ENCODE measurements around the gene CHTF18.
"Not testable (repeated sequence)": the region's sequence is repeated elsewhere in the genome, so short reads cannot be mapped to it uniquely, and the experiment has no call there.

The CHTF18 gene

DNA sequence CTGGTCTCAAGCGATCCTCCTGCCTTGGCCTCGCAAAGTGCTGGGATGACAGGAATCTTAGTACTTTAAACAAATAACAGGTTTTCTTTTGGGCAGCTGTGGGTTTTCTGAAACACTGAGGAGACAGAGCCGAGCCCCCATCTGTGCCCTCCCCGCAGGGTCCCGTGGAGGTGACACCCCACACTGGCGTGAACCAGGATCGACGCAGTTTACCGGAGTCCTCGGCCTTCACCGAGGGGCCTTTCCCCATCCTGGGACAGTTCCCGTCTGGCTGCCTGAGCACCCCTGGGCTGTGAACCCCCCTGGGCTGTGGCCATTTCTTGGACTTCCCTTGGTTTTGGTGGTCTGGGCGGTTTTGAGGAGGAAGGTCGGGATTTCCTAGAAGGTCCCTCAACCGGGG, 27.4 kb downstream of the CHTF18 start:
- TF ChIP-seq JUND (IDR thresholded peaks at IDR 0.05; ENCODE audit: low read depth), result no peak
- in situ Hi-C loops (cut with HindIII; ENCODE audit: low pct_unique_long_range_greater_than_20kb, low sequenced_read_pairs), result no loop called here
- DNase-seq (ENCODE audit: low read depth in 1 of 2, low spot score in 1 of 2), result no peak

DNA sequence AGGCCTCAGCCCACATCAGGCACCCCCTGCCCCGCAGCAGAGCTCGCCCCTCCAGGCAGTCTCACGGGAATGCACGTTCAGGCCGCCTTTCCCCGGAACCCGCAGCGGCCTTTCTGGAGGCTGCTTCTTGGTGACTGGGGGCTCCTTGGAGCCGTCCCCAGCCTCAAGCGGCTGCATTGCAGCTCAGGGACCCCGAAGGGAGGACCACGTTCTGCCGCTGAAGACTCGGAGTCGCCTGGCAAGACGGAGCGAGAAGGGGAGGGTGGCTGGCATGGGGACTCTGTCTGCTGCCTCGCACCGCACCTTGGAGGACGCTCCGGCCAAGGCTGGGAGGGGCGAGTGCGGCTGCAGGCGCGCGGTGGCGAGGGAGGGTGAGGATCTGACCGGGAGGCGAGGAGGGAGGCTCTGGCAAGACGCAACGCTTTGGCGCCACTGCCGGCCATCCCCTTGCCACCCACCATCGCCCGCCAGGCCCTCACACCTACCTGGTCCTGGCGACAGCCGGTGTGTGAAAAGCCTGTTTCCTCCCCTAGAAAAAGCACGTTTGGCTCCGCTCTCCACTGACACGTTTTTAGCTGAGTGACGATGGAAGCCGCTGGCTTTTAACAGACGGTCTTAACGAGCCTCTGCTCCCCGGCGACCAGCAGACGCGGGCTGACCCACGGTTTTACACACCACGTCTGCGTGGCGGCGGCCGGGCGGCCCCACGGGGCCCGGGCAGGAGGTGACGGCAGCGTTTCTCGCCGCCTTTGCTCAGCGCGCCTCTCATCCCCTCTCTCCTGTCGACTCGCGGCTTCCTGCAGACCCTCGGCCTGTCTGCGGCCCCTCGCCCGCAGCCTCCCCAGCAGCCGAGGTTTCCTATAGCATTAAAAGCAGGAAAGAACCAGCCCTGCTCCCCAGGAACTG, 28.8 kb downstream of the CHTF18 start:
- no peak for DNase-seq (ENCODE audit: low read depth in 1 of 2, low spot score in 1 of 2)
- in situ Hi-C loops (cut with HindIII; ENCODE audit: low pct_unique_long_range_greater_than_20kb, low sequenced_read_pairs), result no loop called here
- no peak for TF ChIP-seq JUND (IDR thresholded peaks at IDR 0.05; ENCODE audit: low read depth)

DNA sequence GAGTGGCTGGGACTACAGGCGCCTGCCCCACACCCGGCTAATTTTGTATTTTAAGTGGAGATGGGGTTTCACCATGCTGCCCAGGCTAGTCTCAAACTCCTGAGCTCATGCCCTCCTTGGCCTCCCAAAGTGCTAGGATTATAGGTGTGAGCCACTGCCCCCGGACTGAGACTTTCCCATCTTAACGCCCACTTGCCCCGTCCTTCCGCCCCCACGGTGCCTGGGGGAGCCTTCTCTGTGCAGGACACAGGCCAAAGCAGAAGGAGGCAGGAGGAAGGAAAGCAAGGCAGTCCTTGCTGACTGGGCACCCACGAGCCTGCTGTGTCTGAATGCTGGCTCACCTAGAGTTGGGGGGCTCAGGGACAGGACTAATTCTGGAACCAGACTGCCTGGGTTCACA, 29.7 kb downstream of the CHTF18 start:
- in situ Hi-C loops (cut with HindIII; ENCODE audit: low pct_unique_long_range_greater_than_20kb, low sequenced_read_pairs), result no loop called here
- TF ChIP-seq JUND (IDR thresholded peaks at IDR 0.05; ENCODE audit: low read depth), result no peak

DNA sequence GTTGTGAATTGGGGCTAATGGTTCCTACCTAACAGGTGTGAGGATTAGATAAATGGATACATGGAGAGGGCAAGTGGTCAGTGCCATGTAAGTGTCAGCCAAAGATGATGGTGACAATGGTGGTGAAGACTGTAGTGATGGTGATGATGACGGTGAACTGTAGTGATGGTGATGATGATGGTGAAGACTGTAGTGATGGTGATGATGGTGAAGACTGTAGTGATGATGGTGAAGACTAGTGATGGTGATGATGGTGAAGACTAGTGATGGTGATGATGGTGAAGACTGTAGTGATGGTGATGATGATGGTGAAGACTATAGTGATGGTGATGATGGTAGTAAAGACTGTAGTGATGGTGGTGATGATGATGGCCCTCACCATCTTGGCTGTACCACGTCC, 30.2 kb downstream of the CHTF18 start:
- in situ Hi-C loops (cut with HindIII; ENCODE audit: low pct_unique_long_range_greater_than_20kb, low sequenced_read_pairs), result no loop called here
- TF ChIP-seq JUND (IDR thresholded peaks at IDR 0.05; ENCODE audit: low read depth), result no peak
- no peak for DNase-seq (ENCODE audit: low read depth in 1 of 2, low spot score in 1 of 2)

More for the DNA sequence above, 29.7 kb downstream of the CHTF18 start:
- no peak for DNase-seq (ENCODE audit: low read depth in 1 of 2, low spot score in 1 of 2)

DNA sequence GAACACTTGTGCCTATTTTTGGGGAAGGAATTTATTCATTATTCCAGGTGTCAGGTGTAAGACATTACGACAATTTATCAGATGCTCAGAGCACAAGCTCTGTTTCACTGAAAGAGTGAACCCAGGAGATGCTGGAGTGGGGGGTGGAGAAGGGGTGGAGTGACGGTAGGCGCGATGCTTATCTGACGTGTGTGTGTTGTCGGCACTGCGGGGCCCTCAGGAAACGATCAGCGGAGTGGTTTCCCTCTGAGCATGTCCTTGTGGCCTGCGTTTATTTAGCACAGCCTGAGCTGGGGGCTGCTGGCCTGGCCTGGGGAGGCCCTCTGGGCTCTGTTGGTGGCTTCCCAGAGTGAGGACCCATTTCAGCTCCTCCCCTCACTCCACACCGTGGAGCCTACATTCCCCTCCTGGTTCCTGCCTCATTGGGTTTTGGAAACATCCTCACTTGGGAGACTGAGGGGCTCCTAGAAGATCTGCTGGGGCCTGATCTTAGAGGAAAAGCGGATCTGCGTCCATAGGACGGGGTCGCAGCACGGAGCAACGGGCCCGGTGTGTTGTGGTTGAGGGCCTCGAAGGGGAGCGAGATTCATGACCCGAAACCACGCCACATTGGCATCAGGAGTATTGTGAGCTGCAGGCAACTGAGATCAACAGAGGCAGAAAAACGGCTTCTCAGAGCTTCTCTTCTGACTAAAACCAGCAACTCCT, 31.1 kb downstream of the CHTF18 start:
- TF ChIP-seq JUND (IDR thresholded peaks at IDR 0.05; ENCODE audit: low read depth), result no peak
- no peak for DNase-seq (ENCODE audit: low read depth in 1 of 2, low spot score in 1 of 2)
- in situ Hi-C loops (cut with HindIII; ENCODE audit: low pct_unique_long_range_greater_than_20kb, low sequenced_read_pairs), result no loop called here

DNA sequence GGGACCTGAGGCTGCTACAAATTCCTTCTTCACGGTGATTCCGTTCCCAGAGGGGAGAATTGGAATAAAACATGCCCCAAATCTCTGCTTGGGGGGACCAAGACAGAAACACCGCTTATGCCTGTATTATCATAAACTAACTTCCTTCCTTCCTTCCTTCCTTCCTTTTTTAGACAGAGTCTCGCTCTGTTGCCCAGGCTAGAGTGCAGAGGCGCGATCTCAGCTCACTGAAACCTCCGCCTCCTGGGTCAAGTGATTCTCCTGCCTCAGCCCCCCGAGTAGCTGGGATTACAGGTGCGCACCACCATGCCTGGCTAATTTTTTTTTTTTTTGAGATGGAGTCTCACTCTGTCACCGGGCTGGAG, 31.6 kb downstream of the CHTF18 start:
- DNase-seq (ENCODE audit: low read depth in 1 of 2, low spot score in 1 of 2); in situ Hi-C loops (cut with HindIII; ENCODE audit: low pct_unique_long_range_greater_than_20kb, low sequenced_read_pairs): not testable (repeated sequence)

DNA sequence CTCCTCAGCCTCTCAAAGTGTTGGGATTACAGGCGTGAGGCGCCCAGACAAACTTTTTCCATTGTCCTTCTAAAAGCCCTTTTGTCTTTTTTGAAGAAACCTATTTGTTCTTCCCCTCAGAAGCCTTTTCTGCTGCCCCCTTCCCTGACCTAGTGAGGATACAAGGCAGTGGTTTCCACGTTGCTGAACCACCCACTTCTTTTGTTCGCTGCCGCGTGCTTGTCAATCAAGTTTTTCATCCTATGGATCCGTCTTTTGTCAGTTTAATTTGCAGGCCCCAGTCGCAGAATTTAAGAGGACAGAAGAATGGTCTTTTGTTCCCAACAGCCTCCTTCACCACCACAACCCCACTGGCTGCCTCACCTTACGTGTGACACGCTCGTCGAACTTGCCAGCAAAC, 32.3 kb downstream of the CHTF18 start:
- no peak for TF ChIP-seq JUND (IDR thresholded peaks at IDR 0.05; ENCODE audit: low read depth)
- in situ Hi-C loops (cut with HindIII; ENCODE audit: low pct_unique_long_range_greater_than_20kb, low sequenced_read_pairs), result no loop called here
- no peak for DNase-seq (ENCODE audit: low read depth in 1 of 2, low spot score in 1 of 2)

DNA sequence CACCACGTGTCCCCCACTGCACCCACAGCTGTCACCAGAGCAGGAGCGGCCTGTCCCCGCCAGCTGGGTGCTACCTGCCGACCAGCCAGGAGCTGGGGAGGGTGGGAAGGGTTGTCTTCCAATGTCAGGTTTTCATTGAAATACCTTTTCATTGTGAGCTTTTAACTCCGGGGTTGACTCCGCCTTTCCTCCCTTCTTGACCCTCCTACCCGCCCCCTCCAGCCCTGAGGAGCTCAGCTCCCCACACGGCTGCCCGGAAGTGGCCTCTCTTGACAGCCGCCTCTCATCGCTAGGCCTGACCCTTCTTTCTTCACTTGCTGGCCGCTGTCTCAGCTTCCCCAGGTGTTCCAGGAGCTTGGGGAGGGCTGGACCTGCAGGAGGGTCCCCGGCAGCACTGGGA, 33.3 kb downstream of the CHTF18 start:
- no peak for DNase-seq (ENCODE audit: low read depth in 1 of 2, low spot score in 1 of 2)
- in situ Hi-C loops (cut with HindIII; ENCODE audit: low pct_unique_long_range_greater_than_20kb, low sequenced_read_pairs), result no loop called here
- TF ChIP-seq JUND (IDR thresholded peaks at IDR 0.05; ENCODE audit: low read depth), result no peak

DNA sequence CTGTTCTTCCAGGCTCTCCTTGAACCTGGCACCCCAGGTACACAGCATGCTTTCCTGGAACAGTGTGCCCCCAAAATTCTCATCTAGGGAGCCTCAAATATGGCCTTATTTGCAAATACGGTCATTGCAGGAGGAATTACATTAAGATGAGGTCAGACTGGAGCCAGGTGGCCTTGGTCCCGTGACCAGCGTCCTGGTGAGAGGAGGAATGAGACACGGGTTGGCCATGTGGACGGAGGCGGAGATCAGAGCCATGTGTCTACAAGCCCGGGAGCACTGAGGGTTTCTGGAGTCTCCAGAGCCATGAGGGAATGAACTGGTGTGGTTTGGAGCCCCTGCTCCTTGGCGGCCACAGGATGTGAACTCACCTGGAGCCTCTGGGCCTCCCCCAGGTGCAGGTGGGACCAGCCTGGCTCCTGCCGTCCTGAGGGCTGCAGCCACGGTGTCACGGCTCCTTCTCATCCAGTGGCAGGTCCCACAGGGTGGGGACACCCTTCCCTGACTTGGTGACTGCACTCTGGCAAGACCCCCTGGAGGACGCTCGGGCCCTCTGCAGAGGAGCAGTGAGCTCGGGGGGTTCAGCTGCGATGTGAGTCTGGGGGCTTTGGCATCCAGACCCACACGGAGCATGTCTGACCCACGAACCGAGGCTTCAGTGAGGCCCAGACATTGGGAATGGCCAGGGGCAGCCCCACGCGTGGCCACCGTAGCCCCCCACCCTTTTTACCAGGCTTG, 33.9 kb downstream of the CHTF18 start:
- no peak for TF ChIP-seq JUND (IDR thresholded peaks at IDR 0.05; ENCODE audit: low read depth)
- in situ Hi-C loops (cut with HindIII; ENCODE audit: low pct_unique_long_range_greater_than_20kb, low sequenced_read_pairs), result no loop called here
- DNase-seq (ENCODE audit: low read depth in 1 of 2, low spot score in 1 of 2), result peak in 1 of 2 experiments; percentile 55

DNA sequence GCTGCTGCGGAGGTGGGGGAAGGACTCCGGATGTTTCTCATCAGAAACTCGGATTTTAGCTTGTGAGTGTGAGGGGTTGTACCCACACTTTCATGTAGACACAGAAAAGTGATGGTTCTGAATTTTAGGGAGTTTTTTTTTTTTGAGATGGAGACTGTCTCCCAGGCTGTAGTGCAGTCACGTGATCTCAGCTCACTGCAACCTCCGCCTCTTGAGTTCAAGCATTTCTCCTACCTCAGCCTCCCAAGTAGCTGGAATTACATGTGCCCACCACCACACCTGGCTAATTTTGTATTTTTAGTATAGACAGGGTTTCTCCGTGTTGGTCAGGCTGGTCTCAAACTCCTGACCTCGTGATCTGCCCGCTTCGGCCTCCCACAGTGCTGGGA, 34.5 kb downstream of the CHTF18 start:
- DNase-seq (ENCODE audit: low read depth in 1 of 2, low spot score in 1 of 2), result no peak
- no peak for TF ChIP-seq JUND (IDR thresholded peaks at IDR 0.05; ENCODE audit: low read depth)
- in situ Hi-C loops (cut with HindIII; ENCODE audit: low pct_unique_long_range_greater_than_20kb, low sequenced_read_pairs), result no loop called here

DNA sequence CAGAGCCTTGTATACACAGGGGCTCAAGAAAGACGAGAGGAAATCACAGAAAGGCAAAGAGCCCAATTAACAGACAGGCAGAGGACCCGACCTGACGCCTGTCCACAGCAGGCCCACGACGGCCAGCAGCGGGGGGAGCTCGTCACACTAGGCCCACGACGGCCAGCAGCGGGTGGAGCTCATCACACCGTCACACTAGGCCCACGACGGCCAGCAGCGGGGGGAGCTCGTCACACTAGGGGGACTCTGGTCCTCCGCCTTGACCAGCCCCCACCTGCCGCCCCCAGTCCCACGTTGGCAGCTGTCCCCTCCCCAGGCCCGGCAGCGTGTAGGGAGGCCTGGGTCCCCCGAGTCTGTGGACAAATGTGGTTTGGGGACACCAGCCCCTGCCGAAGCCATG, 35.8 kb downstream of the CHTF18 start:
- in situ Hi-C loops (cut with HindIII; ENCODE audit: low pct_unique_long_range_greater_than_20kb, low sequenced_read_pairs), result no loop called here
- TF ChIP-seq JUND (IDR thresholded peaks at IDR 0.05; ENCODE audit: low read depth), result no peak

DNA sequence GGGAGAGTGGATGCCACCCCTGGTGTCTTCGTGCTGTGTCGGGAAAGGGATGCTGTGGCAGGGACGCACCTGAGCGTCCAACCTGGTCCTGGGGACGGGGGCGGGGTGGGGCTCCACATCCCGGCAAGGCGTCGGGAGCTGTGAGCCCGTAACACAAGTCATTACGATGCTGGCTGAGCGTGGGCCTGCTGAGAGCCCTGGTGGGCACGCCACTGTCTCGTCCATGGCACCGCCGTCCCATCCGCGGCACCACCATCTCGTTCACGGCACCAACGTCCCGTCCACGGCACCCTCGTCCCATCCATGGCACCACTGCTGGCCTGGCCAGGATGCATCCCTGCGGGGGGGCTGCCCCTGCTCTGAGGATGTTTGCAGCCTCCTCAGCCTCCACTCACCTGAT, 36.2 kb downstream of the CHTF18 start:
- in situ Hi-C loops (cut with HindIII; ENCODE audit: low pct_unique_long_range_greater_than_20kb, low sequenced_read_pairs), result no loop called here
- DNase-seq (ENCODE audit: low read depth in 1 of 2, low spot score in 1 of 2), result no peak
- TF ChIP-seq JUND (IDR thresholded peaks at IDR 0.05; ENCODE audit: low read depth), result no peak

More for the DNA sequence above, 35.8 kb downstream of the CHTF18 start:
- no peak for DNase-seq (ENCODE audit: low read depth in 1 of 2, low spot score in 1 of 2)
